Measurements from ENCODE around the gene BTN1A1.
"Not testable (repeated sequence)": the region's sequence is repeated elsewhere in the genome, so short reads cannot be mapped to it uniquely, and the experiment has no call there.

The BTN1A1 gene

GRCh38 chr6:26519359-26519758 is 19.3 kb downstream of the BTN1A1 start:
- ATAC-seq (ENCODE audit: low read depth) = no peak
- H3K27ac ChIP-seq (ENCODE audit: poor library complexity, severe bottlenecking) = no peak overlapping the region
- H3K4me1 ChIP-seq (ENCODE audit: insufficient read depth, poor library complexity, severe bottlenecking) = peaks cover 20% of the 10 kb centered on the region
- no peak for TF ChIP-seq CTCF (IDR thresholded peaks at IDR 0.05; ENCODE audit: poor library complexity, severe bottlenecking)
- no peaks in the 10 kb centered on the region for H3K36me3 ChIP-seq (ENCODE audit: low read depth)
- no peaks in the 10 kb centered on the region for H3K9me3 ChIP-seq (ENCODE audit: severe bottlenecking)
- no peak for DNase-seq (ENCODE audit: low spot score)
- H3K27me3 ChIP-seq (ENCODE audit: insufficient read depth, poor library complexity, severe bottlenecking) = no peaks in the 10 kb centered on the region
- no peak overlapping the region for H3K4me3 ChIP-seq (ENCODE audit: severe bottlenecking)

- Histone ChIP-seq H3K4me1 (ENCODE audit: insufficient read depth, poor library complexity, severe bottlenecking) (peaks cover 20% of the 10 kb centered on the region), H3K9me3 (ENCODE audit: severe bottlenecking) (no peaks in the 10 kb centered on the region), H3K27me3 (ENCODE audit: insufficient read depth, poor library complexity, severe bottlenecking) (no peaks in the 10 kb centered on the region), H3K4me3 (ENCODE audit: severe bottlenecking) (peak overlapping the region; percentile 48), H3K27ac (ENCODE audit: poor library complexity, severe bottlenecking) (peak overlapping the region; percentile 69), H3K36me3 (ENCODE audit: low read depth) (no peaks in the 10 kb centered on the region)
- ATAC-seq (ENCODE audit: low read depth) = peak; percentile 32; the same call in 2 of the 3 replicates
- DNase-seq (ENCODE audit: low spot score) = no peak
- no peak for TF ChIP-seq CTCF (IDR thresholded peaks at IDR 0.05; ENCODE audit: poor library complexity, severe bottlenecking)
Measured at GRCh38 chr6:26520237-26520849, 20.2 kb downstream of the BTN1A1 start.

- Histone ChIP-seq H3K4me3 (ENCODE audit: severe bottlenecking) (peak overlapping the region; percentile 48), H3K27ac (ENCODE audit: poor library complexity, severe bottlenecking) (peak overlapping the region; percentile 69), H3K4me1 (ENCODE audit: insufficient read depth, poor library complexity, severe bottlenecking) (peaks cover 20% of the 10 kb centered on the region), H3K27me3 (ENCODE audit: insufficient read depth, poor library complexity, severe bottlenecking) (no peaks in the 10 kb centered on the region), H3K36me3 (ENCODE audit: low read depth) (no peaks in the 10 kb centered on the region), H3K9me3 (ENCODE audit: severe bottlenecking) (no peaks in the 10 kb centered on the region)
- ATAC-seq (ENCODE audit: low read depth) (peak; percentile 71), DNase-seq (ENCODE audit: low spot score) (peak; percentile 86)
- no peak for TF ChIP-seq CTCF (IDR thresholded peaks at IDR 0.05; ENCODE audit: poor library complexity, severe bottlenecking)
Measured at GRCh38 chr6:26520850-26521599, 20.9 kb downstream of the BTN1A1 start.

- peak overlapping the region; percentile 69 for H3K27ac ChIP-seq (ENCODE audit: poor library complexity, severe bottlenecking)
- H3K27me3 ChIP-seq (ENCODE audit: insufficient read depth, poor library complexity, severe bottlenecking) = no peaks in the 10 kb centered on the region
- peak; percentile 67 for DNase-seq (ENCODE audit: low spot score)
- peak; percentile 65 for TF ChIP-seq CTCF (IDR thresholded peaks at IDR 0.05; ENCODE audit: poor library complexity, severe bottlenecking)
- peak; percentile 80 for ATAC-seq (ENCODE audit: low read depth)
- no peaks in the 10 kb centered on the region for H3K9me3 ChIP-seq (ENCODE audit: severe bottlenecking)
- H3K4me1 ChIP-seq (ENCODE audit: insufficient read depth, poor library complexity, severe bottlenecking) = peaks cover 20% of the 10 kb centered on the region
- peak overlapping the region; percentile 48 for H3K4me3 ChIP-seq (ENCODE audit: severe bottlenecking)
- H3K36me3 ChIP-seq (ENCODE audit: low read depth) = no peaks in the 10 kb centered on the region
Measured at GRCh38 chr6:26521600-26522391, 21.7 kb downstream of the BTN1A1 start.

GRCh38 chr6:26522486-26523228 is 22.6 kb downstream of the BTN1A1 start:
- not testable (repeated sequence) for H3K27me3 ChIP-seq (ENCODE audit: insufficient read depth, poor library complexity, severe bottlenecking); H3K36me3 ChIP-seq (ENCODE audit: low read depth); DNase-seq (ENCODE audit: low spot score); H3K9me3 ChIP-seq (ENCODE audit: severe bottlenecking); ATAC-seq (ENCODE audit: low read depth)
- H3K4me3 ChIP-seq (ENCODE audit: severe bottlenecking) = peak overlapping the region; percentile 48
- peak overlapping the region; percentile 69 for H3K27ac ChIP-seq (ENCODE audit: poor library complexity, severe bottlenecking)
- H3K4me1 ChIP-seq (ENCODE audit: insufficient read depth, poor library complexity, severe bottlenecking) = peaks cover 20% of the 10 kb centered on the region

- not testable (repeated sequence) for H3K4me3 ChIP-seq (ENCODE audit: severe bottlenecking); DNase-seq (ENCODE audit: low spot score)
- H3K4me1 ChIP-seq (ENCODE audit: insufficient read depth, poor library complexity, severe bottlenecking) = peaks cover 20% of the 10 kb centered on the region
Measured at GRCh38 chr6:26524314-26524713, 24.2 kb downstream of the BTN1A1 start.

More at GRCh38 chr6:26524314-26524713, 24.2 kb downstream of the BTN1A1 start:
- H3K27ac ChIP-seq (ENCODE audit: poor library complexity, severe bottlenecking); H3K9me3 ChIP-seq (ENCODE audit: severe bottlenecking); H3K36me3 ChIP-seq (ENCODE audit: low read depth); H3K27me3 ChIP-seq (ENCODE audit: insufficient read depth, poor library complexity, severe bottlenecking); ATAC-seq (ENCODE audit: low read depth): not testable (repeated sequence)
